Right ventricle myocardium superior (tissue), 1 donor: ENCODE measurements around the gene DEPP1. TPM values are rescaled to one million over a fixed set of nuclear protein-coding genes. Genes with fewer than 3 reads are reported as not detected.
A peak's percentile ranks its signal among the peaks of the same experiment; 100 is the strongest.

Experiments
- ATAC-seq: fragments of 200-7000 bp; cut with Tn5 transposase; one replicate; pipeline ENCODE4 v1.9.1; 2020; ENCODE audit warnings: mild to moderate bottlenecking; ENCODE audit not compliant: poor library complexity
- DNase-seq: peaks from one replicate; pipeline ENCODE4 v3.0.0-alpha.2; 2020
- intact Hi-C: fragments of 100-400 bp; cut with DNase I; formaldehyde crosslinking; loops from one replicate; pipeline ENCODE4 v1.11.2; 2022
- total RNA-seq: library from RNA; stranded (reverse); fragmentation: NEBNext Ultra II Directional; extraction: Animal tissue kit (Norgen Biotek cat#: 25700); gene quantifications from one replicate; pipeline ENCODE4 v1.2.1, GENCODE V29; 2021
- donor health status: DM: no; HTN: yes; CAD: no; lungs with severe emphysema.

The DEPP1 gene
- total RNA-seq, 1 donor from 2014 or later: 35.1 TPM

DNA sequence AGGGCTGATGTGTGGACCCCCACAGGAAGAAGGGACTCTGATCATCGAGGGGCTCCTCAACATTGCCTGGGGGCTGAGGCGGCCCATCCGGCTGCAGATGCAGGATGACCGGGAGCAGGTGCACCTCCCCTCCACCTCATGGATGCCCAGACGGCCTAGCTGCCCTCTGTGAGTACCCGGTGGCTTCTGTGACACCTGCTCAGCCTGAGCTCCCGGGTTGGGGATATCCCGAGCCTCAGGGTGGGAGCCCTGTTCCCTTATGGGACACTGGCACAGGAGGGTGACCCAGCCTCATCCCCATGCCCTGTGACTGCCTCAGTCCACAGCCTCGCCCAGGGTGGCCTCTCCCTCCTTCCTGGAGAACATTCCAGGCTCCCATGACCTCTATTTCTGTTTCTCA, 3.9 kb upstream of the DEPP1 start:
- no peak for ATAC-seq
- no peak for DNase-seq
- intact Hi-C loops: no loop called here

DNA sequence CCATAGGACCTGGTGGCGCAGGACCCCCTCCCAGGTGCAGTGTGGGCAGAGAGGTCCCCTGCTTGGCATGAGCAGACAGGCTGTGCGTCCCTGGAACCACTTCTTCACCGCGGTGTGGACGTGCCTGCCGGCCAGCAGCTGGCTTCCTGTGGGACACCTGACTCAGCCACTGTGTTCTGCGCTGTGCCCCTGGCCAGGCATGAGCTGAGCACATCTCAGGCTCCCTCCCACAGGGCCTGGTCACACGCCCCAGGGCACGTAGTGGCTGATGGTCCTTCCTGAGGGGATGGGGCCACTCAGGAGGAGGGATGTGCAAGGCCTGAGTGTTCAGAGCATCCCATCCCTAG, 3.5 kb upstream of the DEPP1 start:
- intact Hi-C loops: no loop called here
- peak; percentile 77 for DNase-seq

DNA sequence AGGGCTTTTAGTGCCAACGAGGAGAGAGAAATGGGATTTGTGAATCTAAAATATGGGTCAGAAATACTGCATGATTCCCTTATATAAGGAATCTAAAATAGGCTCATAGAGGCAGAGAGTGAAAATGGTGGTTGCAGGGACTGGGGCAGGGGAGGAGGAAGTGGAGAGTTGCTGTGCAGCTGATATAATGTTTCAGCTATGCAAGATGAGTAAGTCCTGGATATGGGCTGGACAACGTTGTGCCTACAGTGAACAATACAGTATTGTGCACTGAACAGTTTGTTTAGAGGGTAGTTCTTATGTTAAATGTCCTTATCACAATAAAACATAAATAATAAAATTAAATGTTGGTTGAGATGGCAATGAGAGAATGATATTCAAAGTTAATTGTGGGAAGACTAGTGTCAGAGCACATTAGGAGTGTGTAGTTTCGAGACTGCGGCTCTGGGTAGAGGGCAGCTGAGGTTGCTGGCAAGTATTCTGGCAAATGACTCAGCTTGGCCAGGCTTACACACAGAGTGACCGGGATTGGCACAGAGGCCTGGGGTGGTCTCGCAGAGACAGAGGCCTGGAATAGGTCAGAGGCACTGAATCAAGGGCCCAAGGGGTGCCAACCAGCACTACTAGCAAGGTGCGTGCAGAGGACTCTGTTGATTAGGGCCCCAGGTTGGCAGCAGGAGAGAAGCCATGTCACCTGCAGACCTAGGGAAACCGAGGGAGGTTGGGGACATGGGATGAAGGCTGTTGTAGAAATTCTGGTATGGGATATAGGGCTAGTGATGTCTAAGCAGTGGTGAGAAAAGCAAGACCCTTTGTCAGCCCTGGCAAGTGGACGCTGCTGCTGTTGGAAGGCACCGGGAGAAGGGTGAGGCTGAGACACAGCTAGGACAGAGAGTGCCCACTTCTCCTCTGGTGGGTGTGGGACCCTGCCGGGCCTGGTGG, 2.8 kb upstream of the DEPP1 start:
- intact Hi-C loops: no loop called here

More for the DNA sequence above, 3.5 kb upstream of the DEPP1 start:
- ATAC-seq: peak; percentile 30

DNA sequence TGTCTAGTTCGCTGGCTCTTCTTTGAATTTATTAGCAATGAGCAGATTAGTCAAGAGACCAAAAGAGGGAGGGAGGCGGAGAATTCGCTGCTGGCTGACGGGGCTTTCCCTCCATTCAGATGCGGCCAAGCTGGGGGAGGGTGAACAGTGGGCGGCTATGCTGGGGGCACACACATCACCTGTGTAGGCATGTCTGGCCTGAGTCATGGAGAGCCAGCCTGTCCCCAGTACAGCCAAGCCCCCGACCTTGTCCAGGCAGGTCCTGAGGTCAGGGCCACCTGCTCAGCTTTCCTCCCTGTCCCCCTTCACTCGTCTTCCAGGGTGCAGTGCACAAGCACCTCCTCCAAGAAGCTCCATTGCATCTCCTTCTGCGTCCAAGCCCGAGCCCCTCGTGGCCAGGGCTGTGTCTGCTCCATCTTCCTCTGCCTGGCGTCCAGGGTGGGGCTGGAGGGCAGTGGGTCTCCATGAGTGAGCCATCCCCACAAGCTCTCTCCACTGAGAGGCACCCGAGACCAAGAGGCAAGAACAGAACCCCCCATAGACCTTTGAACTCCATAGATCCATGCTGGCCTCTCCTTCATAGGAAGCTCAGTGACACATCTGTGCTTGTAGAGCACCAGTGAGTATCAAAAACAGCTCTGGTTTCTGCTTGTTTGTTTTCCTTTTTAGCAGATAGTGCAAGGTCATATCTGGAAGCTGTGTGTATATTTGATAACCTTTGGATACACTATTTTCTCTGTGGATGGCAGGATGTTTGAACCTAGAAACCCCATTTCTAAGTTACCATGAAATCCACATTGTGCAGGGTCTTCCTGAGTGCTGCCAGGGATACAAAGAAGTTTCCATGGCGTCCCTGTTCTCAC, 1.9 kb upstream of the DEPP1 start:
- ATAC-seq (no peak), DNase-seq (no peak)
- intact Hi-C loops: no loop called here

More for the DNA sequence above, 2.8 kb upstream of the DEPP1 start:
- peak; percentile 40 for ATAC-seq
- peak; percentile 74 for DNase-seq

DNA sequence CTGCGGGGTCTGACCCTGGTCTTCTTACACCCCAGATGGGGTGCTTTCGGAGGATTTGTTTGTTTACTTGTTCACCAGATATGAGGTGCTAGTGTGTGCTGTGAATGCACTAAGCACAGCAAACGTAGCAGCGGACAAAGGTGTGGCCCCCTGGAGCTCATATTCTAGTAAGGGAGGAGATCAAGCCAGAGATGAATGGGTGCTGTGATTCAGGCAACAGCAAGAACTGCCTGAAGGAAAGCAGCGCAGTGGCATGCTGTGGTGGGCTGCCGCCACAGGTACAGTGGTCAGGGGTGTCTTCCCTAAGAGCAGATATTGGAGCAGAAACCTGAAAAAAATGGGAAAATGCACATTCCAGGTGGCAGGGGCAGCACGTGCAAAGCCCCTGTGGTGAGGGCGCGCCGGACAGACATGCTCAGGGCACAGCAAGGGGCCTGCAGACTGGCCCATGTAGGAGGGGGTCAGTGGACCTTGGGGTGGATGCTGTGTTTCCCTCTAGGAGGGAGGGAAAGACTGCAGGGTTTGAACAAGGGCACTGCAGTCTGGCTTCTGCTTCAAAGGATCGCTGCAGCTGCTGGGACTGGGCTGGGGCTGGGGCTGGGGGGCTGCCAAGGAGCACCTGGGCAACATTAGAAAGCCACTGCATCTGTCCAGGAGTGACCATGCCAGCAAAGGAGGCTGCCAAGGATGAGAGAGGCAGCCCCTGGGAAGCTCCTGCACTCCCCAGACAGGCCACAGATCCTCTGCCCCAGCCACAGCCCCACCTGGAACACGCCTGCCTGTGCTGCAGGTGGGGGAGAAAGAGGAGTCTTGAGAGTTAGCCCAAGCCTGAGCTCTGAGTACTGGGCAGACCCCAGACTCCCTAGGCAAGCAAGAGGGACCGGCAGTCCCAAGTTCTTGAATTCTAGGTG, 927 bp upstream of the DEPP1 start:
- DNase-seq (no peak), ATAC-seq (no peak)
- intact Hi-C loops: no loop called here

DNA sequence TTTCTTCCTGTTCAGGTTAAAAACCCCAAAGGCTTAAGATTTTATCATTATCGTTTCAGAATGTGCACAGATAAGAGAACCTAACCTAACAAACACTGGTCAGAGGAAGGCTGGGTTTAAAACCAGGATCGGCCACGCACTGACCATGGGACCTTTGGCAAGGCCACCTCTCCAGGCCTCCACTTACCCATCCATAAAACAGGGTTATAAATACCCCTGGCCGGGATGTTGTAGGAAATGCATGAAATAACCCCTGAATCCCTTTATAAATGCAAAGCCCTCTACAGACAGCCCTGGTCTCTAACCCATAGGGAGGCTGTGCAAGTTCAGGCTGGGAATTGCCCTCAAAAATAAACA, 418 bp downstream of the DEPP1 start:
- intact Hi-C loops: no loop called here
- DNase-seq: no peak
- no peak for ATAC-seq

DNA sequence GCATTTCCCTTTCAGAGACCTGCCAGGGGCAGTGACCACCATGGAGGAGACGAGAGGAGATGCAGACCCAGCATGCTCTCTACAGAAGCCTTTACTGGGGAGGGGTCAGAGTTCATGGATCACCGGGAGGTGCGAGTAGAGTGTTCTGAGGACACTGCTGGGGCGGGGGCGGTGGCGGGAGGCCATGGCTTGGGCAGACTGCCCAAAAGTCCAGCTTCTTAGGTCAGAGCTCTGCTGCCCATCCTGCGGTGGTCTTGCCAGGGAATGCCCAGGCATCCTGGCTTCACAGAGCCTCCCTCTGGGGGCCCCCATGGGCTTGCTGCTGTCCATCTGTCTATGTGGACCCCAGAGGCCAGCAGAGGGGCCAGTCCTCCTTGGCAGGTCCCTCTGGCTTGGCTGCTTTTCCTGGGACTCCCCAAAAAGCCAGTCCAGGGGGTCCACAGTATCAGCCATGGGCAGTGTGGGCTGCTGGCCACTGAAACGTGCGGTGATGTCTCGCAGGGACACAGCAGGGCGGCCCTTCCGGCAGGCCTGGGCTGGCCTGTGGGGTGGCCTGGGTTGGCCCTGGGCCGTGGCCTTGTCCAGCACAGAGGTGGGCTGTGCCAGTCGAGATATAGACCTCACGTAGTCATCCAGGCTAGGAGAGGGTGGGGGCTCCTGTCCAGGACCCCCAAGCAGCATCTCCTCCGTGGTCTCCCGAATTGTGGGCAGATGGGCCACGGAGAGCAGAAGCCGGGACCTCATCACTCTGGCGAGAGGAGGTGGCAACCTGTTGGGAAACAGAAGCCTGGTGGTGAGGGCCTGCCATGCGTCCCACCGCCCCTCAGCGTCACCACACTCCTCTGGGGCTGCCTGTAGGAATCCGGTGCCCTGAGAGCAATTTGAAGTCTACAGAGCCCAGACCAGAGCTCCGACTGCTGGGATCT, 1.1 kb downstream of the DEPP1 start:
- ATAC-seq (peak; percentile 3), DNase-seq (no peak)
- intact Hi-C loops: no loop called here

DNA sequence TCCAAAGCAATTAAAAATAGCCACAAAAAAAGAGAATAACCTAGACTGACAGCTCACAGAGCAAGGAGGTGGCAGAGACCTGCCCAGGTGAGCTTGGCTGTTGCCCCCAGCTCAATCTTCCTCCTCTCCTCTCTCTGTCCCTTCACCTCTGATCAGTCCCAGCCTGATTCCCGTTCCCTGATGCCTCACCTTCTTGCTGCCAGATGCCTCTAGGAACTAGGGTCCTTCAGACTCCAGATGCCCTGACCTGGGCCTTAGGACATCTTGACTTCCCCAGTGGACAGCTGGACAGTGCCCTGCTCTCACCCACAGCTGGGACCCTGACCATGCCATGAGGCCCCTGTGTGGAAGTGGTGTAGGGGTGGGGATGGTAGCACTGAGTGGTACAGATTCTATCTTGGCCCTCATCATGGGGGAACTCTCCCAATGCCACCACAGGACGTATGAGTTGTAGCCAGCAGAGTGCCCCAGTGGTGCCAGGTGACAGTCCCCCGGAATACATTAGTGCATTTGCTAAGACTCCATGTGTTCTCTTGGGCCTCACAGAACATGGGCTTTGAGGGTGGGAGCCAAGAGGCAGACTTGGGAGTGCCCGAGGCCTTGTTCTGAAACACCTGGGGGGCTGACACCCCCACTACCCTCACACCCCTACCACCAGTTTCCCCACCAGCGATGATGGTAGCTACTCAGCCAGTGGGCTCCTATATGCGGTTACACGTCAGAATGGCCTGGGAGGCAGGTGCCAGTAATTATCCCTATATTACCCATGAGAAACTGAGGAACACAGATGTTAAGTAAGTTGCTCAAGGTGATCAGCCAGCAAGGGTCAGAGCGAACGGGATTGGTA, 2.0 kb downstream of the DEPP1 start:
- intact Hi-C loops: no loop called here
- no peak for ATAC-seq
- DNase-seq: no peak

DNA sequence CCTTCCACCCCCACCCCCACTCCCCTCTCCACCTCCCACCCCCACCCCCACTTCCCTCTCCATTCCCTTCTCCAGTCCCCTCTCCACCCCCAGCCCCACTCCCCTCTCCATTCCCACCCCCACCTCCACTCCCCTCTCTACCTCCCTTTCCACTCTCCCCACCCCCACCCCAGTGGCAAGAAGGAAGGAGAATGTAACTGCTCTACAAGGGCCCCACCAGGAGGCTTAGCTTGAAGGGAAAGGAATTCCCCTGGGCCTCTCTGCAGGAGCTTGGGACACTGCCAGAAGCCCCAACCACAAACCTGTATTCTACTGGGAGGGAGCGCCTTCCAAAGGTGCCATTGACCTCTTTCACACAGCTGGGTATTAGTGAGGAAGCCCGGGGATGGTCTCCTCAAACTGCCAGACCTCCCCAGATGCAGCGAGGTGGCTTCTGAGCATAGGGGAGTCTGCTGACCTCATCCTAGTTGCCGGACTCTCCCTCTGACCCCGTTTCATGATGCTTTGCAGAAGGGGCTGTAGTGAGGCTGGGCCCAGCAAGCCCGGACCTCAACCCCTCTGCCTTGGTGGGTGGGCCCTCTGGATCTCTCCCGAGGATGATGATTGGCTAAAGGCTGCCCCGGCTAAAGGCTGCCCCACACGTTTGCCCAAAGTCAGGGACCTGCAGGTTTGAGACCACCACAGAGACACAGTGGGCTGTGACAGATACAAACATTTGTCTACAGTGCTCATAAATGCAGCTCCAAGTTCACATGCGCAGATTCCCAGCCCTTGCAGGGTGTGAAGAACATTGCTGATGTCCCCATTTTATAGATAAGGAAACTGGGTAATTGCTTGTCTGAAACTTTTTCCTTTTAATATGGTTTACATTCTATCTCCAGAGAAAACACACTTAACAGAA, 2.9 kb downstream of the DEPP1 start:
- ATAC-seq (no peak), DNase-seq (no peak)
- intact Hi-C loops: no loop called here

DNA sequence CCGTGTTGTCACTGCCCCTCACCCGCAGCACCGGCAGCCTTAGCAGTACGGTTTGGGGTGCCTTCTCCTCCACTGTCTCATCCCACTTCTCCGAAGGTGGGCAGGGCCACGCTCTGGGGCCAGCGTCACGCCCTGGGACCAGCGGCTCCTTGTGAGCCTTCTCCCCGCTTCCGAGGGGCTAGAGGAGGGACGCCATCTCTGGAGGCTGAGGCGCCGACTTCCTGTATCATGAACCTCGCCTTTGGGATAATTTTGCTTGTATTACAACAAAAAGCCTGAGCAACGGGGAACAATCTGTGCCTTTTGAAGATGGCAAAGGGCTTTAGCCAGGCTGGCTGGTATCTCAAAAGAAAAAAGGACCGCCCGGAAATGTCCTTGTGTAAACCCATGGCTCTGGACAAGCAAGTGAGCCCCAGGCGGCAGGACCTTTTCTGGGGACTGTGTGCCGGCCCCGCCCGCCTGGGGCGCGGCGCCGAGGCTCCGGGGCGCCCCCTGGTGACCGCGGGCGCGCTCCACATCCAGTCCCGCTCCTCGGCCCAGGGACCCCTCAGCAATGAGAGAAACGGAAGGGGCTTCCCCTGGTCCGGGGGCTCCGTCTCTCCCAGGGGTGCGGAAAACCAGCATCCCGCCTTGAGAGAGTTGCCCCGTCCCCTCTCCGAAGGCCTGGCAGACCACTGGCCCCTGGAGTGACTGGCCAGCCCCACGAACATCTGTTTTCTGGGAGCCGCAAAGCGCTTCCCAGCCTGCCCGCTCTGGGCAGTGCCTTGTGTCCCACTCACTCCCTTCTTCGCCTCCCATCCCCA, 3.8 kb downstream of the DEPP1 start:
- intact Hi-C loops: loop anchor here (5.0 kb wide), 1 partner anchor 43 kb away; no protein-coding TSS in a partner anchor
- peak; percentile 86 for DNase-seq
- ATAC-seq: peak; percentile 78

DNA sequence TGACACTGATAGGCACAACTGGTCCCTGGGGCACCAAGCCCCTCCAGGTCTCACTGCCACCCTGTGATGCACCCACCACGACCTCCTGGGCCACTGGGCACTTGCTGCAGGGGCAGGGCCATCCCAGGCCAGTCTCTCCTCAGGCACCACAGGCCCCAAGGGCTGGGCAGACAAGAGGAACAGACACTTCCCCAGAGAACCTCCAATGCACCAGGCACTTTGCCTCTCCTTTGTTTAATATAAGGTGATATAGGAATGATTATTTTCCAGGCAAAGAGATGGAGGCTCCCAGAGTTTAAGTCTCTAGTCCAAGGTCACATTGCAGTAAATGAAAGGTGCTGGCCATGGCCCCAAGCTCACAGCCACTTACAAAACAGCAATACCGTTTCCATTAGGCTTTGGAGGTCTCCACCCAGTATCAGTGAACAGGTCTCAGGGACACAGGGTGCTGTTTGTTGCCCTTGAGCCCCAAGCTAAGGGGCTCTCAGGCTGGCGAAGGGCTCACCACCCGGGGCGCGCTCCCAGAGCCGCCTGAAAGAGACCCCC, 4.5 kb downstream of the DEPP1 start:
- ATAC-seq (peak; percentile 3), DNase-seq (no peak)
- intact Hi-C loops: loop anchor here (5.0 kb wide), 1 partner anchor 42 kb away; no protein-coding TSS in a partner anchor

DNA sequence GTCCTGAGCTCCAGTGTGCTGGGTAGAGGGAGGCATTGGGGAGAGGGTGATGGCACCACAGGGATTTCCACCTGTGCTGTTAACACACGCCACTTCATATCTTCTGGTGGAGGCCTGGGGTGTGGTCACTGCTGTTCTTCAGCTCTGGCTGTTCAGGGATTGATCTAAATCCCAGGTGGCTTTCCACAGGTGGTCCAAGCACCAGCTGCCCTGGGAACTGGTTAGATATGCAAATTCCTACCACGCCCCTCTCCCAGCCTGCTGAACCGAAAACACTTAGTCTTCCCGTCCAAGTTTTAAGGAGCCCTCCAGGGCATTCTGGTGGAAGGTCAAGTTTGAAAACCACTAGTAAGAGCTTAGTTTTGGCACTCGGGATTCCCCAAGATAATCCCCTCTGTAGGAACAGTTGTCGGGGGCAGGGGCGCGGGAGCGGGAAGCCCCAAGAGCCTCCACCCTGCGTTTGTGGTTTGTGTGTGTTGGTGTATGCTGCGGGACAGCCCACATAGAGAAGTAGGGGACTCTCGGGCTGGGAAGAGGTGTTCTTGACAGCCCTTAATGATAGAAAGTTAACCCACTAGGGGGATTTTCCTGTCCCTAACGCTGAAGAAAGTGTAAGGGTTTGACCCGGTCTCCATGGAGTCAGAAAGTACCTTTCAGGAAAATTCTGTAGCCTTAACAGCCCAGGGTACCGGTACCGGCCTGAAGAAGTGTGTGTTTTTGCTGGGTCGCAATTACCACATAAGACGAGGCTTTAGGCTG, 5.1 kb downstream of the DEPP1 start:
- intact Hi-C loops: loop anchor here (5.0 kb wide), 1 partner anchor 41 kb away; no protein-coding TSS in a partner anchor
- ATAC-seq: no peak

DNA sequence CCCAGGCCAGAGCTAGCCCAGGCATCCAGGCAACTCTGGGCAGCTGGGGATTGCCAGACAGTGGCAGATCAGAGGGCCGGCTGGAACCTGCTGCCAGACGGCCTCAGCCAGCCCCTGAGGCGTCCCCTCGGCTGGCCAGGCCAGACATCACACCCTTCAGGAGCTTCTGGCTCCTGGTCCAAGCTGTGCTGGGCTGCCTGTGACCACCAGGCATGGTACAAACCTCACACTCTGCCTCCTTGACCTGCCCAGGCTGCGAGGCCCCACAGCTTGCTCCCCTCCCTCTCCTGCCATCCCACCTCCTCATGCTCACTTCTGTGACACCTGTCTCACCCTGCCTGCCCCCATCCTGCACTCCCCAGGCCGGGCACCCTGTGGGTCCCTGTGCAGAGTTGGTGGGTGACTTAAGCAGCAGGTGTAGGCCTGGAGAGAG, 5.7 kb downstream of the DEPP1 start:
- no peak for ATAC-seq
- intact Hi-C loops: loop anchor here (5.0 kb wide), 1 partner anchor 41 kb away; no protein-coding TSS in a partner anchor
- no peak for DNase-seq

More for the DNA sequence above, 5.1 kb downstream of the DEPP1 start:
- DNase-seq: no peak
